AG09309 (cell line): ENCODE measurements around the gene OTOG.

Source experiments
- DNase-seq: peaks from one replicate; pipeline ENCODE4 v3.0.0-alpha.2; 2010; ENCODE audit warnings: low read depth
- H3K4me3 ChIP-seq: 2 replicates; pipeline ENCODE4 v1.5.1; 2011; ENCODE audit warnings: mild to moderate bottlenecking, low read depth, low read length, moderate library complexity; ENCODE audit not compliant: control insufficient read depth
- TF ChIP-seq, protein P1 (sequence below): IDR thresholded peaks from 2 replicates; pipeline ENCODE4 v1.5.1; 2011; ENCODE audit warnings: mild to moderate bottlenecking, low read depth, low read length, inconsistent platforms; ENCODE audit not compliant: insufficient read depth, control insufficient read depth; ENCODE audit errors: missing control alignments

Gene OTOG

GRCh38 chr11:17684550-17684949 is 137.5 kb downstream of the OTOG start:
- TF ChIP-seq, protein P1, sequence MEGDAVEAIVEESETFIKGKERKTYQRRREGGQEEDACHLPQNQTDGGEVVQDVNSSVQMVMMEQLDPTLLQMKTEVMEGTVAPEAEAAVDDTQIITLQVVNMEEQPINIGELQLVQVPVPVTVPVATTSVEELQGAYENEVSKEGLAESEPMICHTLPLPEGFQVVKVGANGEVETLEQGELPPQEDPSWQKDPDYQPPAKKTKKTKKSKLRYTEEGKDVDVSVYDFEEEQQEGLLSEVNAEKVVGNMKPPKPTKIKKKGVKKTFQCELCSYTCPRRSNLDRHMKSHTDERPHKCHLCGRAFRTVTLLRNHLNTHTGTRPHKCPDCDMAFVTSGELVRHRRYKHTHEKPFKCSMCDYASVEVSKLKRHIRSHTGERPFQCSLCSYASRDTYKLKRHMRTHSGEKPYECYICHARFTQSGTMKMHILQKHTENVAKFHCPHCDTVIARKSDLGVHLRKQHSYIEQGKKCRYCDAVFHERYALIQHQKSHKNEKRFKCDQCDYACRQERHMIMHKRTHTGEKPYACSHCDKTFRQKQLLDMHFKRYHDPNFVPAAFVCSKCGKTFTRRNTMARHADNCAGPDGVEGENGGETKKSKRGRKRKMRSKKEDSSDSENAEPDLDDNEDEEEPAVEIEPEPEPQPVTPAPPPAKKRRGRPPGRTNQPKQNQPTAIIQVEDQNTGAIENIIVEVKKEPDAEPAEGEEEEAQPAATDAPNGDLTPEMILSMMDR, result no peak
- no peak for DNase-seq
- H3K4me3 ChIP-seq, result no peak overlapping the region

GRCh38 chr11:17686231-17686980 is 139.3 kb downstream of the OTOG start:
- no peak for DNase-seq
- H3K4me3 ChIP-seq, result no peak overlapping the region
- TF ChIP-seq, protein P1, result no peak

DNA sequence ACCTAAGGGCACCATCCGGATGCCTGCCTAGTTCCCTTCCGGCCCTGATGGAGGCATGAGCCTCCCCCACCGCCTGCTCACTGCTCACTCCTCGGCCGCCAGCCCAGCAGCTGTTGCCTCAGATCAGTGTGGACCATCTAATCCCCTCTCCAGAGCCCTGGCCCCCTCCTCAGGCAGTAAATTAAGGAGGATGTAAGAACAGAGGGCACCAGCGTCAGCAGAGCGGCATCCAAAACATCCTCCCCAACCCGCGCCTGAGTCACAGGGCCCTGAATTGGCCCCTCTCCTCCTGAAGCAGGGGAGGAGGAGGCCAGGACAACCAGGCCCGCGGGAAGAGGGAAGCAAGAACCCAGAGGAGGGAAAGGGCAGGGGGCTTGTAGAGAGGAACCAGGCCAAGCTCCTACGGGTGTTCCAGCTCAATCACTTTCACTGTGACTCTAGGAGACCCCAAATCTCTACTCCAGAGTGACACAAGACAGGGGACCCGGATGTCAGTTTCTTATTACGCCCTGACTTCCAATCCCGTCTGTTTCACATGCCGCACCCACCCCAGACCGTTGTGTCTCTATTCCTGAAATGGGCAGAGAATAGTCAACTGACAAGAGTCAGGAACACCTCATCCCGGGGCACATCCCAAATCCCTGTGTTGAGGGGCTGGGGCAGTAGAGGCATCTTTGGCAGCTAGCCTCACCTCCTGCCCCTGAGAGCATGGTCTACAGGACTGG is 141.0 kb downstream of the OTOG start:
- TF ChIP-seq, protein P1, result no peak
- no peak for DNase-seq

DNA sequence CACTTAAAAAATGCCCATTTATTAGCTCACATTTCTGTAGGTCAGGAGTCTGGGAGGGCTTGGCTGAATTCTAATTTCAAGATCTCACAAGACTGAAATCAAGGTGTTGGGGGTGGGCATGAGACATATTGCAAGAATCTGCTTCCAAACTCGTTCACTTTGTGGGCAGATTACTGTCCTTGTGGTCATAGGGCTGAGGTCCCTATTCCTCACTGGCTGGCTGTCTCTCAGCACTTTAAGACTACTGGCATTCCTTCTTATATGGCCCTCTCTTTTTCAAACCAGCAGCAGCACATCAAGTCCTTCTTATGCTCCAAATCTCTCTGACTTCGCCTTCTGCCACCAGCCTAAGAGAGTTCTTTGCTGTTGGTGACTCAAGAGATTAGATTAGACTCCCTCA is 144.5 kb downstream of the OTOG start:
- TF ChIP-seq, protein P1, result no peak
- DNase-seq, result no peak
- no peak overlapping the region for H3K4me3 ChIP-seq

More for the DNA sequence above, 141.0 kb downstream of the OTOG start:
- no peak overlapping the region for H3K4me3 ChIP-seq

GRCh38 chr11:17691976-17692375 is 144.9 kb downstream of the OTOG start:
- TF ChIP-seq, protein P1, result no peak
- no peak for DNase-seq
- no peak overlapping the region for H3K4me3 ChIP-seq

GRCh38 chr11:17692931-17693330 is 145.9 kb downstream of the OTOG start:
- no peak overlapping the region for H3K4me3 ChIP-seq
- TF ChIP-seq, protein P1, result no peak
- DNase-seq, result no peak
